Spleen (tissue), 7 donors: Measurements from ENCODE around the gene NT5C3A.

Experiments used
- CTCF ChIP-seq, 11 experiments: fragments of 200-600 bp in 7 of 11; fragments of 450-650 bp in 4 of 11; sonication (generic) in 4 of 11; IDR thresholded peaks in 8 of 11; conservative IDR thresholded peaks in 3 of 11; 1 replicate in 7 of 11; 2 replicates in 4 of 11; pipeline versions ENCODE4 v1.4.0 to v1.8.0; 2016 to 2021; ENCODE audit warnings: antibody characterized with exemption in 11 of 11, inconsistent platforms in 4 of 11, mild to moderate bottlenecking in 1 of 11
- POLR2A ChIP-seq, 3 donors: fragments of 450-650 bp; IDR thresholded peaks; one replicate each; pipeline ENCODE4 v1.5.1; 2017; ENCODE audit warnings: antibody characterized with exemption in 3 of 3, mild to moderate bottlenecking in 1 of 3
- POLR2AphosphoS5 ChIP-seq, 3 donors: sonication (generic); formaldehyde crosslinking; IDR thresholded peaks; one replicate each; pipeline ENCODE4 v1.5.1; 2017; ENCODE audit warnings: antibody characterized with exemption in 3 of 3
- donor health status: DM: no; HTN: no; CAD: no; lungs with moderate emphysema.
- donor health status: DM: no; HTN: no; CAD: no.
- donor health status: DM: no; HTN: no; CAD: no.

- TF ChIP-seq CTCF (IDR thresholded peaks at IDR 0.05 in 8 of 11, conservative IDR thresholded peaks at IDR 0.05 in 3 of 11) (no peak), POLR2A (IDR thresholded peaks at IDR 0.05) (no peak), POLR2AphosphoS5 (IDR thresholded peaks at IDR 0.05) (no peak)
These were observed 3.4 kb upstream of the NT5C3A start for GRCh38 chr7:33065981-33066380.
